Tibial nerve (tissue), 4 donors: Measurements from ENCODE around the gene KCNJ1. TPM values are rescaled to one million over a fixed set of nuclear protein-coding genes. Genes with fewer than 3 reads are reported as not detected.

Source experiments
- DNase-seq, 2 donors: peaks; one replicate each; pipeline ENCODE4 v3.0.0-alpha.2; 2019; ENCODE audit warnings: low spot score in 2 of 2
- H3K27ac ChIP-seq, 4 donors: fragments of 200-600 bp; sonication (generic) in 3 of 4; one replicate each; pipeline ENCODE4 v1.5.1; 2017 to 2019; ENCODE audit warnings: mild to moderate bottlenecking in 1 of 4
- H3K27me3 ChIP-seq, 2 donors: fragments of 200-600 bp; sonication (generic) in 1 of 2; one replicate each; pipeline versions ENCODE4 v1.5.1 to v1.6.0; 2017 to 2019
- H3K36me3 ChIP-seq, 3 donors: fragments of 200-600 bp; sonication (generic); one replicate each; pipeline ENCODE4 v1.5.1; 2018 to 2019
- H3K4me1 ChIP-seq, 4 donors: fragments of 200-600 bp; sonication (generic) in 3 of 4; one replicate each; pipeline ENCODE4 v1.5.1; 2017 to 2019
- H3K4me3 ChIP-seq, 4 donors: fragments of 200-600 bp; sonication (generic) in 3 of 4; one replicate each; pipeline ENCODE4 v1.5.1; 2017 to 2019; ENCODE audit warnings: mild to moderate bottlenecking in 1 of 4, moderate library complexity in 1 of 4
- H3K9me3 ChIP-seq, 4 donors: fragments of 200-600 bp; sonication (generic) in 3 of 4; one replicate each; pipeline ENCODE4 v1.5.1; 2017 to 2019
- CTCF ChIP-seq, 5 experiments: fragments of 200-600 bp in 3 of 5; fragments of 450-650 bp in 2 of 5; sonication (generic) in 3 of 5; IDR thresholded peaks; one replicate each; pipeline ENCODE4 v1.5.1; 2016 to 2019; ENCODE audit warnings: antibody characterized with exemption in 5 of 5, mild to moderate bottlenecking in 3 of 5, moderate library complexity in 2 of 5
- EP300 ChIP-seq, 2 donors: sonication (generic); formaldehyde crosslinking; IDR thresholded peaks; one replicate each; pipeline ENCODE4 v1.6.1; 2017; ENCODE audit warnings: antibody characterized with exemption in 2 of 2, mild to moderate bottlenecking in 1 of 2
- POLR2A ChIP-seq, 2 donors: fragments of 450-650 bp; IDR thresholded peaks; one replicate each; pipeline ENCODE4 v1.6.1; 2017; ENCODE audit warnings: antibody characterized with exemption in 2 of 2, mild to moderate bottlenecking in 2 of 2, moderate library complexity in 2 of 2
- WGBS, 2 donors: methylation state at CpG; one replicate each; pipeline ENCODE4 v1.1.5; 2018; 5-methylcytosine and 5-hydroxymethylcytosine counted together
- total RNA-seq, 4 donors: library from RNA; depleted of rRNA; stranded (reverse); fragments of >200 nt; gene quantifications; one replicate each; pipeline ENCODE4 v1.1.0, GENCODE V29; 2016

KCNJ1 gene
- not detected for total RNA-seq

GRCh38 chr11:128867277-128867676, at the start of gene KCNJ1:
TSS of gene KCNJ1 (minus strand) at chr11:128867296. CDS start at chr11:128840243, 27,053 bp downstream.
- WGBS, 2 donors = 88 to 89% methylated on average over 8 of the region's 8 CpGs
- Histone ChIP-seq H3K4me3 (no peak within 1 kb of the TSS), H3K27me3 (no peaks in the 10 kb centered on the region), H3K36me3 (no peaks in the 10 kb centered on the region), H3K27ac (no peak within 1 kb of the TSS), H3K9me3 (no peaks in the 10 kb centered on the region), H3K4me1 (peaks cover 0 to 5% (median 0%) of the 10 kb centered on the region in 4 donors)
- TF ChIP-seq CTCF (IDR thresholded peaks at IDR 0.05) (no peak), POLR2A (IDR thresholded peaks at IDR 0.05) (no peak), EP300 (IDR thresholded peaks at IDR 0.05) (no peak)
- no peak for DNase-seq

- TF ChIP-seq POLR2A (IDR thresholded peaks at IDR 0.05) = no peak
- TF ChIP-seq CTCF (IDR thresholded peaks at IDR 0.05) = no peak
- no peak for TF ChIP-seq EP300 (IDR thresholded peaks at IDR 0.05)
- H3K36me3 ChIP-seq = no peaks in the 10 kb centered on the region
- no peaks in the 10 kb centered on the region for H3K4me1 ChIP-seq
- DNase-seq = no peak
- WGBS, 2 donors = 72 to 87% methylated on average over 2 of the region's 2 CpGs
- no peaks in the 10 kb centered on the region for H3K9me3 ChIP-seq
- peaks cover 0 to 4% of the 10 kb centered on the region in 2 donors for H3K27me3 ChIP-seq
- H3K4me3 ChIP-seq = no peak overlapping the region
- no peak overlapping the region for H3K27ac ChIP-seq
Observed at GRCh38 chr11:128916681-128917080, 49.6 kb upstream of the KCNJ1 start.

- Histone ChIP-seq H3K4me3 (no peak overlapping the region), H3K27me3 (peaks cover 0 to 4% of the 10 kb centered on the region in 2 donors), H3K36me3 (no peaks in the 10 kb centered on the region), H3K9me3 (no peaks in the 10 kb centered on the region), H3K4me1 (no peaks in the 10 kb centered on the region), H3K27ac (no peak overlapping the region)
- no peak for DNase-seq
- TF ChIP-seq EP300 (IDR thresholded peaks at IDR 0.05) = no peak
- no peak for TF ChIP-seq POLR2A (IDR thresholded peaks at IDR 0.05)
- TF ChIP-seq CTCF (IDR thresholded peaks at IDR 0.05) = no peak
- WGBS, 2 donors = 65 to 80% methylated on average over 3 of the region's 3 CpGs
Observed at GRCh38 chr11:128916037-128916572, 49.0 kb upstream of the KCNJ1 start.

DNA sequence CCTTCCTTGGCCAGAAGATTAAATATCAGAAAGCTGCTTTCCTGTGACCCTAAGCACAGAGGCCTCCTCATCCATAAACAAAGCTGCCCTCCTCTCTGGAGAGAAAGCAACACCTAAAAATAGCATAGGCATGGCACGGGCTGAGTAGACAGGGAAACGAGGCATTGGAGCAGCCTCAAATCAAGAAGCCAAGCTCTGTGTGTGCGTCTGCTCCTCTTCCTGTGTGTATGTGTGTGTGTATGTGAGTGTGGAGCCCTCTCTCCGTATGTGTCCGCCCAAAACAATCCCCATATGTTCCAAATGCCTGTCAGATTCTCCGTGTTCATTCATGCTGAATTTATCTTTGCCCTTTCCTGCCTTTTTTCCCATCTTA, 48.0 kb upstream of the KCNJ1 start:
- DNase-seq = no peak
- peaks cover 0 to 4% of the 10 kb centered on the region in 2 donors for H3K27me3 ChIP-seq
- no peaks in the 10 kb centered on the region for H3K9me3 ChIP-seq
- TF ChIP-seq CTCF (IDR thresholded peaks at IDR 0.05) (no peak), POLR2A (IDR thresholded peaks at IDR 0.05) (no peak), EP300 (IDR thresholded peaks at IDR 0.05) (no peak)
- no peaks in the 10 kb centered on the region for H3K36me3 ChIP-seq
- no peak overlapping the region for H3K4me3 ChIP-seq
- no peak overlapping the region for H3K27ac ChIP-seq
- 50 to 61% methylated on average over 6 of the region's 6 CpGs for WGBS, 2 donors
- H3K4me1 ChIP-seq = no peaks in the 10 kb centered on the region

DNA sequence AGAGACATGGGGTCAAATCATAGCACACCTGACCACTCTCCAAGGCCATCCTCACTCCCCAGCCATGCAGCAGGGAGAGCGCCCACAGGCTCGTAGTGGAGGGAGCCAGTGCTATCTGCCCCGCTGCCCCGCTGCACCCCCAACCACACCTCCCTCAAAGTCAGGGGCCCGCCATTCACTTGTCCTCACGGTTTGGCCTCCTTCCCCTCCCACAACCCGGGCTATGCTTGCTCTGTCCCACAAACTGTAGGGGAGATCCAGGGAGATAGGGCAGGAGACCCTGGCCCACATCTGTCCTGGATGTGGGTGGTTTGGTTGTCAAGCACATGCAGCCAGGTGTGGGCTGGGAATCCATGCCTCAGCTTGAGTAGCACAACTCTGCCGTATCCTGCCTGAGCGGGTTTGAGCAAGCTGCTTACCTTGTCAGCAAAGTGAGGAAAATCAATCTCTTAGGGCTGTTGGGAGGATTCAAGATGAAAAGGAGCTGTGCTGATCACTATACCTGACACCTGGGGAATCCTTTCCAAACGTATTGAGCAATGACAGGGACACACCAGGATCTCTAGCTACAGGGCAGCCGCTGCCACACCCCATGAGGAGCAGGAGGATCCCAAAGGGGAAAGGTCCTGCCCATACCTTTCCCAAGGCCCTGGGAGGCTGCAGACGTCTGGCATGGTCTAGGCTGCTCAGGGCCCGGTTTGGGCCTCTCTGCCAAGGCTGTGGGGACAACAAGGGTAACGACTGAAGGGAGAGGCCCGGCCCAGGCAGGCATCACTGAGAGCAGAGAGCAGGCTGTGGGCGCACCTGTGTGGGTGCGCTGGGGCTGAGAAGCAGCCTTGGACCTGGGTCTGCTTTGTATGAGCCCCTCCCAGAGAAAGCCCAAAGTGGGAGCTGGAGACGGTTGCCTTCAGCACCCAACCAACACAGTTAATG, 47.4 kb upstream of the KCNJ1 start:
- H3K4me1 ChIP-seq = no peaks in the 10 kb centered on the region
- no peak for DNase-seq
- H3K9me3 ChIP-seq = no peaks in the 10 kb centered on the region
- H3K27me3 ChIP-seq = peaks cover 0 to 4% of the 10 kb centered on the region in 2 donors
- no peak overlapping the region for H3K27ac ChIP-seq
- H3K36me3 ChIP-seq = no peaks in the 10 kb centered on the region
- no peak overlapping the region for H3K4me3 ChIP-seq
- TF ChIP-seq POLR2A (IDR thresholded peaks at IDR 0.05) (no peak), CTCF (IDR thresholded peaks at IDR 0.05) (no peak), EP300 (IDR thresholded peaks at IDR 0.05) (no peak)
- WGBS, 2 donors = 79 to 85% methylated on average over 18 of the region's 18 CpGs
